Activated CD4-positive, alpha-beta T cell treated with anti-CD3 and anti-CD28 coated beads for 36 hours (primary cell): ENCODE measurements around the gene TTYH2. TPM values are rescaled to one million over a fixed set of nuclear protein-coding genes. Genes with fewer than 3 reads are reported as not detected.

Source experiments
- ATAC-seq: fragments of 200-7000 bp; cut with Tn5 transposase; one replicate; pipeline ENCODE4 v1.10.0; 2021; ENCODE audit warnings: mild to moderate bottlenecking, moderate library complexity
- CTCF ChIA-PET: fragments of 350-600 bp; sonication (Branson Sonifier 250); formaldehyde crosslinking; loops from one replicate; lab custom pipeline; 2021; ENCODE audit warnings: antibody characterized with exemption; lab: Charles Lee
- POLR2A ChIA-PET: fragments of 350-600 bp; sonication (Branson Sonifier 250); formaldehyde crosslinking; loops from one replicate; lab custom pipeline; 2021; ENCODE audit warnings: antibody characterized with exemption, inconsistent platforms; lab: Charles Lee
- DNase-seq: peaks from one replicate; pipeline ENCODE4 v3.0.0-alpha.2; 2020
- H3K27ac Mint-ChIP-seq: one replicate; pipeline ENCODE4 v1.8.0; 2021; ENCODE audit warnings: mixed read lengths
- H3K27me3 Mint-ChIP-seq: one replicate; pipeline ENCODE4 v1.8.0; 2021; ENCODE audit warnings: mixed read lengths
- H3K36me3 Mint-ChIP-seq: one replicate; pipeline ENCODE4 v1.8.0; 2021; ENCODE audit warnings: low read depth, mixed read lengths
- H3K4me1 Mint-ChIP-seq: one replicate; pipeline ENCODE4 v1.8.0; 2021; ENCODE audit warnings: mixed read lengths
- H3K4me3 Mint-ChIP-seq: one replicate; pipeline ENCODE4 v1.8.0; 2021; ENCODE audit warnings: mild to moderate bottlenecking, moderate library complexity, mixed read lengths
- H3K9me3 Mint-ChIP-seq: one replicate; pipeline ENCODE4 v1.8.0; 2021; ENCODE audit warnings: low read depth, mixed read lengths
- intact Hi-C, 2 experiments: fragments of 100-400 bp; cut with DNase I in 1 of 2; cut with micrococcal nuclease in 1 of 2; formaldehyde crosslinking; loops; one replicate each; pipeline versions ENCODE4 v1.14.2 to v1.15.1; 2022 to 2024; cut with DNase I, micrococcal nuclease
- total RNA-seq, 2 experiments: library from RNA; stranded (reverse); gene quantifications; one replicate each; pipeline ENCODE4 v1.2.3, GENCODE V29; 2021

Gene TTYH2
- total RNA-seq, 2 experiments from 2014 or later = 2.7 to 3.4 TPM

GRCh38 chr17:74215342-74215727 lies 2.0 kb downstream of the TTYH2 start:
- no peak for ATAC-seq
- Mint-ChIP-seq H3K27me3 (no peaks in the 10 kb centered on the region), H3K27ac (no peak overlapping the region), H3K4me3 (no peak overlapping the region), H3K9me3 (no peaks in the 10 kb centered on the region), H3K4me1 (peaks cover 43% of the 10 kb centered on the region), H3K36me3 (peaks cover 16% of the 10 kb centered on the region)
- ChIA-PET CTCF (no interaction called here), POLR2A (no interaction called here)
- no peak for DNase-seq
- intact Hi-C loops = no loop called here

GRCh38 chr17:74216505-74216904 lies 3.1 kb downstream of the TTYH2 start:
- ChIA-PET CTCF (interaction anchor here (0.7 to 1.0 kb wide), 2 partner anchors 207 to 645 kb away, joined by 3 read pairs; no protein-coding TSS in a partner anchor), POLR2A (no interaction called here)
- Mint-ChIP-seq H3K9me3 (no peaks in the 10 kb centered on the region), H3K36me3 (peaks cover 12% of the 10 kb centered on the region), H3K27me3 (no peaks in the 10 kb centered on the region), H3K27ac (no peak overlapping the region), H3K4me3 (no peak overlapping the region), H3K4me1 (peaks cover 38% of the 10 kb centered on the region)
- no peak for ATAC-seq
- intact Hi-C loops = no loop called here
- DNase-seq = no peak

DNA sequence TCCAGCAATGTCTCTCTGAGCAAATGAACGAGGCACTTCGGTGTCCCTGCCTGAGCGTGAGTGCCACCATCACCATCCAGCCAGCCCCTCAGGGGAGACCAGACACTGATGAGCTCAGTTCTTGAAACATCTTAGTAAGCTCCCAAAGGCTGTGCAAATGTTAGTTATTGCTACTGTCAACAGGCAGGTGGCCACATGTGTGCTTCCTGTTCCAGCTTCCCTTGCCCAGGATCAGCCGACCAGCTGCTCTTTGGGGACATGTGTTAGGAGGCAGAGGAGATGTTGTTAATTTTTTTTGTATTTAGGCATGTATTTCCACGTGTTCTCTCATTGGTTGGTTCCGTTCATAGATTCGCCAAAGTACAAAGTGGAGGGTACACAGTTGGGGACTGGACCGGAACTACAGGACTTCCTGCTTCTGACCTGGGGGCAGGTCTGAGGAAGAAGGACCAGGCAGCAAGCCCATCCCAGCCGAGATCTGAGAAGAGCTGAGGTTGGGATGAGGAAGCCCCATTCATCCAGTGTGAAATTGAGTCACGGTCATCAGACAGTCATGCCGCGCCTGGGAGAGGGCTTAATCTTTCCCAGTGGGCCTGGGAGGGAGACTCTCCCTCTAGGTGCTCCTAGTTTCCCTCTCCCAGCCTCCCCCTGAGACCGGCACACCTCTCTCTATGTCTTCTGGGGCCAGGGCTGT lies 3.8 kb downstream of the TTYH2 start:
- intact Hi-C loops = no loop called here
- H3K27me3 Mint-ChIP-seq = no peaks in the 10 kb centered on the region
- no peaks in the 10 kb centered on the region for H3K9me3 Mint-ChIP-seq
- DNase-seq (no peak), ATAC-seq (no peak)
- no peak overlapping the region for H3K4me3 Mint-ChIP-seq
- POLR2A ChIA-PET = no interaction called here
- H3K4me1 Mint-ChIP-seq = peaks cover 32% of the 10 kb centered on the region
- H3K27ac Mint-ChIP-seq = no peak overlapping the region
- H3K36me3 Mint-ChIP-seq = peaks cover 6% of the 10 kb centered on the region
- CTCF ChIA-PET = interaction anchor here (1.0 kb wide), 1 partner anchor 208 kb away, joined by 3 read pairs; no protein-coding TSS in a partner anchor

DNA sequence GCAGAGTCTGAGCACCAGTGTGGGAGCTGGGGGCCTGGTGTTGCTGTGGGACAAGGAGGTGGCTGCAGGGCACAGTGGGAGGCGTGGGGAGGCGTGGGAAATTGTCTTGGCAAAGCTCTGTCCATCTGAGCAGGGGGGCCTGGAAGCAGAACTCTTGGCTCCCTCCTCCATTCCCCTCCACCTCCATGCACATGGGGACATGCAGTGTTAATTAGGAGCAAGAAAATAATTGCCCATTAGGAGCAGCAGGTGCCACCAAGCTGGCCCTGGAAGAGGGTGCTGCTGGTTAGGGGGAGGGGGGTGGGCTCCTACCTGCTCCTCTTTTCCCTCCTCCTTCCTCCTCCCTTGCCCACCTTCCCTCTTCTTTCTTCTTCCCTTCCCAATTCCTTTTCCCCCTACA lies 4.5 kb downstream of the TTYH2 start:
- H3K36me3 Mint-ChIP-seq = peaks cover 5% of the 10 kb centered on the region
- DNase-seq = no peak
- H3K27me3 Mint-ChIP-seq = no peaks in the 10 kb centered on the region
- ChIA-PET POLR2A (no interaction called here), CTCF (no interaction called here)
- H3K9me3 Mint-ChIP-seq = no peaks in the 10 kb centered on the region
- intact Hi-C loops = no loop called here
- peaks cover 25% of the 10 kb centered on the region for H3K4me1 Mint-ChIP-seq
- H3K4me3 Mint-ChIP-seq = no peak overlapping the region
- ATAC-seq = no peak
- H3K27ac Mint-ChIP-seq = no peak overlapping the region

GRCh38 chr17:74218436-74218835 lies 5.1 kb downstream of the TTYH2 start:
- Mint-ChIP-seq H3K27ac (no peak overlapping the region), H3K27me3 (no peaks in the 10 kb centered on the region), H3K4me1 (peaks cover 21% of the 10 kb centered on the region), H3K36me3 (peaks cover 5% of the 10 kb centered on the region), H3K9me3 (no peaks in the 10 kb centered on the region), H3K4me3 (no peak overlapping the region)
- ChIA-PET POLR2A (no interaction called here), CTCF (interaction anchor here (0.7 kb wide), 1 partner anchor 185 kb away, joined by 3 read pairs; no protein-coding TSS in a partner anchor)
- no peak for DNase-seq
- intact Hi-C loops = no loop called here
- no peak for ATAC-seq

DNA sequence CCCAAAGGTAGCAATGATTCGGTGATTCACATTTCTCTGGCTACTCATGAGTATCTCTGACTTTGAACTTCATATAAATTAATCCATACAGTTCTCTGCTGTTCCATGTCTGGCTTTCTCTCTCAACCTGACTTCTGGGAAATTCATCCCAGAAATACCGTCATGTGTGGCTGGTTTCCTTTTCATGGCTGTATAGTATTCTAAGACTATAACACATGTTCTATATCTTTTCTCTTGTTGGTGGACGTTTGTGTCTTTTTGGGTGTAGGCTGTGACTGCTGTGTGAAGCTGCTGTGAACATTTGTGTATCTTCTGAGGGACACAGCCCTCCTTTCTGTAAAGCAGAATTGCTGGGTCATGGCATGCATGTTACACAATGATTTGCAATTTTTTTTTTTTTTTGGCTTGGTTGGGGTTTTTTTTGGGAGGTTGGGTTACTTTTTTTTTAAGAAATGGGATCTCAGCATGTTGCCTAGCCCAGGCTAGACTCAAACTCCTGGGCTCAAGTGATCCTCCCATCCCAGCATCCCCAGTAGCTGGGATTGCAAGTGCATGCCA lies 6.3 kb downstream of the TTYH2 start:
- ATAC-seq (no peak), DNase-seq (no peak)
- CTCF ChIA-PET = interaction anchor here (0.6 kb wide), 1 partner anchor 20 kb away, joined by 3 read pairs; no protein-coding TSS in a partner anchor
- no peaks in the 10 kb centered on the region for H3K9me3 Mint-ChIP-seq
- H3K36me3 Mint-ChIP-seq = peaks cover 5% of the 10 kb centered on the region
- H3K4me3 Mint-ChIP-seq = no peak overlapping the region
- intact Hi-C loops = no loop called here
- POLR2A ChIA-PET = no interaction called here
- H3K27ac Mint-ChIP-seq = no peak overlapping the region
- peaks cover 10% of the 10 kb centered on the region for H3K4me1 Mint-ChIP-seq
- no peaks in the 10 kb centered on the region for H3K27me3 Mint-ChIP-seq

GRCh38 chr17:74220219-74220618 lies 6.8 kb downstream of the TTYH2 start:
- CTCF ChIA-PET = no interaction called here

GRCh38 chr17:74220946-74221818 lies 7.8 kb downstream of the TTYH2 start:
- Mint-ChIP-seq H3K27ac (no peak overlapping the region), H3K9me3 (no peaks in the 10 kb centered on the region), H3K4me3 (no peak overlapping the region), H3K4me1 (peaks cover under 1% of the 10 kb centered on the region), H3K27me3 (no peaks in the 10 kb centered on the region), H3K36me3 (peaks cover 5% of the 10 kb centered on the region)
- ATAC-seq (no peak), DNase-seq (no peak)
- POLR2A ChIA-PET = no interaction called here
- CTCF ChIA-PET = no interaction called here
- intact Hi-C loops = no loop called here

More at GRCh38 chr17:74220219-74220618, 6.8 kb downstream of the TTYH2 start:
- peaks cover 5% of the 10 kb centered on the region for H3K36me3 Mint-ChIP-seq
- ATAC-seq (no peak), DNase-seq (no peak)
- POLR2A ChIA-PET = no interaction called here
- no peaks in the 10 kb centered on the region for H3K9me3 Mint-ChIP-seq
- no peak overlapping the region for H3K27ac Mint-ChIP-seq
- H3K27me3 Mint-ChIP-seq = no peaks in the 10 kb centered on the region
- intact Hi-C loops = no loop called here
- H3K4me1 Mint-ChIP-seq = peaks cover 10% of the 10 kb centered on the region
- H3K4me3 Mint-ChIP-seq = no peak overlapping the region

GRCh38 chr17:74222399-74222798 lies 9.0 kb downstream of the TTYH2 start:
- H3K27me3 Mint-ChIP-seq = no peaks in the 10 kb centered on the region
- H3K9me3 Mint-ChIP-seq = no peaks in the 10 kb centered on the region
- no peak for ATAC-seq
- no peaks in the 10 kb centered on the region for H3K4me1 Mint-ChIP-seq
- CTCF ChIA-PET = interaction anchor here (0.8 kb wide), 1 partner anchor 23 kb away, joined by 4 read pairs; no protein-coding TSS in a partner anchor
- POLR2A ChIA-PET = no interaction called here
- intact Hi-C loops = no loop called here
- DNase-seq = no peak
- peaks cover 3% of the 10 kb centered on the region for H3K36me3 Mint-ChIP-seq
- H3K27ac Mint-ChIP-seq = no peak overlapping the region
- no peak overlapping the region for H3K4me3 Mint-ChIP-seq

GRCh38 chr17:74223901-74224300 lies 10.5 kb downstream of the TTYH2 start:
- Mint-ChIP-seq H3K36me3 (peaks cover 6% of the 10 kb centered on the region), H3K27ac (no peak overlapping the region), H3K4me3 (no peak overlapping the region), H3K4me1 (no peaks in the 10 kb centered on the region), H3K9me3 (no peaks in the 10 kb centered on the region), H3K27me3 (no peaks in the 10 kb centered on the region)
- CTCF ChIA-PET = no interaction called here
- intact Hi-C loops = no loop called here
- no peak for DNase-seq
- POLR2A ChIA-PET = no interaction called here
- no peak for ATAC-seq

DNA sequence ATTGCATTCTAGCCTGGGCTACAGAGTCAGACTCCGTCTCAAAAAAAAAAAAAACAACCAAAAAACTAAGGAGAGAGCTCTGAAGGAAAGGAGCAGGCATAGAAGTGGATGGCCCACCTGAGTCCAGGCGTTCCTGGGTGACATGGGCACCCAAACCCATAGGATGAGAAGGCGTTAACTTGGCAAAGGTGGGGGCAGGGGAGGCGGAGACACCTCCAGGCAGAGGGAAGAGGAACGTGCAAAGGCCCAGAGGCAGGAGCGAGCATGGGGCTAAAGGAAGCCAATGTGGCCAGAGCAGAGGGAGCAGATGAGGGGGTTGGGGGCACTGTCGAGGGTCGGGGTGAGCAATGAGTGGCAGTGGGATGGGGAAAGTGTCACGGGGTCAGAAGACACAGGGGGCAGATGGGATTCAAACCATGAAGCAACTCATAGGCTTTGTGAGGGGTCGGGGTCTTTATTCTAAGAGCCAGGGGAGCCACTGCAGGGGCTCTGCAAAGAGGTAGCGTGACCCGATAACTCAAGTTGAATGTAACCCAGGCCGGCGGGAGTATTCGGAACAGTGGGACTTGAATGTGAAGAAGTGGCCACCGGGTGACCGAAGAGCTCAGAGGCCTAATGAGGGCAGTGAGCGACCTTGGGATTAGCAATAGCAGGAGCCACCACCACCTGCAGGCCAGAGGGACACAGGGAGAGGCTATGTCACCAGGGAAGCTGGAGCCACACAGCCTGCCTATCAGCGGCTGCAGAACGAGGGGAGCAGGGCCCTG lies 11.8 kb downstream of the TTYH2 start:
- Mint-ChIP-seq H3K4me3 (no peak overlapping the region), H3K4me1 (no peaks in the 10 kb centered on the region), H3K27ac (no peak overlapping the region), H3K9me3 (no peaks in the 10 kb centered on the region), H3K27me3 (no peaks in the 10 kb centered on the region), H3K36me3 (peaks cover 2% of the 10 kb centered on the region)
- ChIA-PET POLR2A (no interaction called here), CTCF (interaction anchor here (1.3 kb wide), 1 partner anchor 25 kb away, joined by 6 read pairs; no protein-coding TSS in a partner anchor)
- ATAC-seq (no peak), DNase-seq (no peak)
- intact Hi-C loops = no loop called here
